ENCODE results near the gene SIPA1. TPM values are rescaled to one million over a fixed set of nuclear protein-coding genes. Genes with fewer than 3 reads are reported as not detected.

The SIPA1 gene
- polyA plus RNA-seq, 1 experiment, result 21.6 TPM

GRCh38 chr11:65591939-65592857 is 45.7 kb upstream of the SIPA1 start:
- no peak for DNase-seq (ENCODE audit: low read depth)
- Histone ChIP-seq H3K36me3 (ENCODE audit: control insufficient read depth, insufficient read depth, low read length) (peaks cover 18% of the 10 kb centered on the region), H3K4me3 (ENCODE audit: low read depth, low read length) (no peak overlapping the region), H3K27me3 (ENCODE audit: control insufficient read depth, insufficient read depth, low read length) (no peaks in the 10 kb centered on the region)
- CTCF ChIA-PET, result interaction anchor here (0.7 to 11.8 kb wide), 13 partner anchors 8 to 56 kb away, joined by 3 to 134 read pairs (median 6); partner anchors contain the start of genes EHBP1L1, FAM89B, MAP3K11 and ZNRD2
- no peak for TF ChIP-seq CTCF (IDR thresholded peaks at IDR 0.05; ENCODE audit: insufficient read depth, low read depth, low read length)
- POLR2A ChIA-PET, result interaction anchor here (0.6 kb wide), 1 partner anchor 213 kb away, joined by 3 read pairs; no protein-coding TSS in a partner anchor

- DNase-seq (ENCODE audit: low read depth), result no peak
- POLR2A ChIA-PET, result no interaction called here
- TF ChIP-seq CTCF (IDR thresholded peaks at IDR 0.05; ENCODE audit: insufficient read depth, low read depth, low read length), result no peak
- Histone ChIP-seq H3K4me3 (ENCODE audit: low read depth, low read length) (no peak overlapping the region), H3K36me3 (ENCODE audit: control insufficient read depth, insufficient read depth, low read length) (peaks cover 21% of the 10 kb centered on the region), H3K27me3 (ENCODE audit: control insufficient read depth, insufficient read depth, low read length) (no peaks in the 10 kb centered on the region)
- CTCF ChIA-PET, result interaction anchor here (0.8 to 11.8 kb wide), 19 partner anchors 7 to 226 kb away, joined by 3 to 134 read pairs (median 4); partner anchors contain the start of genes EHBP1L1, FAM89B, MAP3K11 and ZNRD2
These were observed 44.9 kb upstream of the SIPA1 start for GRCh38 chr11:65592858-65593517.

- DNase-seq (ENCODE audit: low read depth), result no peak
- Histone ChIP-seq H3K27me3 (ENCODE audit: control insufficient read depth, insufficient read depth, low read length) (no peaks in the 10 kb centered on the region), H3K36me3 (ENCODE audit: control insufficient read depth, insufficient read depth, low read length) (peaks cover 24% of the 10 kb centered on the region), H3K4me3 (ENCODE audit: low read depth, low read length) (no peak overlapping the region)
- CTCF ChIA-PET, result interaction anchor here (0.8 to 11.8 kb wide), 22 partner anchors 8 to 227 kb away, joined by 3 to 134 read pairs (median 4); partner anchors contain the start of genes EHBP1L1, FAM89B, MAP3K11 and PCNX3
- POLR2A ChIA-PET, result no interaction called here
- peak; percentile 78 for TF ChIP-seq CTCF (IDR thresholded peaks at IDR 0.05; ENCODE audit: insufficient read depth, low read depth, low read length)
These were observed 44.1 kb upstream of the SIPA1 start for GRCh38 chr11:65593518-65594414.

- peaks cover 18% of the 10 kb centered on the region for H3K36me3 ChIP-seq (ENCODE audit: control insufficient read depth, insufficient read depth, low read length)
- DNase-seq (ENCODE audit: low read depth), result no peak
- TF ChIP-seq CTCF (IDR thresholded peaks at IDR 0.05; ENCODE audit: insufficient read depth, low read depth, low read length), result no peak
- CTCF ChIA-PET, result interaction anchor here (1.0 to 11.8 kb wide), 5 partner anchors 10 to 54 kb away, joined by 4 to 134 read pairs (median 25); partner anchors contain the start of gene EHBP1L1
- no peak overlapping the region for H3K4me3 ChIP-seq (ENCODE audit: low read depth, low read length)
- POLR2A ChIA-PET, result no interaction called here
- no peaks in the 10 kb centered on the region for H3K27me3 ChIP-seq (ENCODE audit: control insufficient read depth, insufficient read depth, low read length)
These were observed 42.8 kb upstream of the SIPA1 start for GRCh38 chr11:65595131-65595530.

All from BJ (cell line).